Stimulated activated naive CD4-positive, alpha-beta T cell (primary cell): ENCODE measurements around the gene ERAS.
"Not testable (repeated sequence)": the region's sequence is repeated elsewhere in the genome, so short reads cannot be mapped to it uniquely, and the experiment has no call there.

Source experiments
- DNase-seq, 6 experiments: peaks; one replicate each; lab custom pipeline; 2025; lab: John Stamatoyannopoulos, UW

ERAS gene

DNA sequence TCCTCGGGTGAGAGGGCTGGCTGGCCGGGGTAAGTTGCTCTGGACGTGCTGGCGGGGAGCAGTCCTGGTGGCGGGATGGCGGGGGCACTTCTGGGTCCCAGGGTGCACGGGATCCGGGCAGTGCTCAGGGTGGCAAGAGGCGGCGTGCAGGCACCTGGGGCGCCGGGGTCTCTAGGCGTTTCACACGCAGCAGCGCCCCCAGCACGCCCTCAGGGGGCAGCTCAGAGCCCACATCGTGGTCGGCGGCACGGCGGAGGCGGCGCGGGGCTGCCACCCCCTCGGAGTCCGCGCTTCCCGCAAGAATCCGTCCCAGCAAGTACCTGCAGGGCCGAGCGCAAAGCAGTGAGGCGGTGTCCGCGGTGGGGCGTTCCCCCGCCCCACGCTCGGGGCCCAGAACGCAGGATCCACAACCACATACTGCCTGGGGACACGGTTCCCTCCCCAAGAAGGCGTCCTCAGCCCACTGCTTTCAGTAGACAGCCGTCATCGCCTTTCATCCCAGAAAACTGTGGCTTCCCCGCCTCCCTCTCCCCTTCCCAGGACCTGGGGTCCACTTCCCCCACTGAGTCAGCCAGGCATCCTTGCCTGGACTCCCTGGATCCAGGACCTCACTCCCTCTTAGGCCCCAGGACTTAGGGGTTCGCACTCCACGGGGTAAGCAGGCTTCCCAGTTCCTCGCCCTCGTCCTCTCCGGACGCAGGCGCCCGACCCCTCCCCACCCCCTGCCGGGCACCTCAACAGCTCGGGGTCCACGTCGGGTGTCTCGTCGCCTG is 5.0 kb downstream of the ERAS start:
- DNase-seq = no peak

DNA sequence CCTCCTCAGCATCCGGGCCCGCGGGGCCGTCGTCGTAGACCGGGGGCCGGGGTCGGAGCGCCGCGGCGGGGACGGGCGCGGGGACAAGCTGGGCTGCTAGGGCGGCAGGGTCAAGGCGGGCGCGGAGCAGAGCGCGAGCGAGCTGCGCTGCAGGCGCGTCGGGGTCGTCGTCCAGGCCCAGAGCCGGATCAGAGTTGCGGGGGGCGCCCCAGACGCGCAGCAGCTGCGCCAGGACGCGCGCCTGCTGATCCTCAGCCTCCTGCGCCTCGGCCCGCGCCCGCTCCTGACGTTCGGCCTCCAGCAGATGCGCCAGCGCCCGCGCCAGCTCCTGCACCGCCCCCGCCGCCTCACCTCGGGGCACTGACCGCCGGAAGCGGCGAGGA is 5.6 kb downstream of the ERAS start:
- DNase-seq = no peak

- DNase-seq = no peak
Measured at GRCh38 chrX:48833542-48834138, 7.3 kb downstream of the ERAS start.

GRCh38 chrX:48834383-48834709 is 8.0 kb downstream of the ERAS start:
- DNase-seq = no peak

DNA sequence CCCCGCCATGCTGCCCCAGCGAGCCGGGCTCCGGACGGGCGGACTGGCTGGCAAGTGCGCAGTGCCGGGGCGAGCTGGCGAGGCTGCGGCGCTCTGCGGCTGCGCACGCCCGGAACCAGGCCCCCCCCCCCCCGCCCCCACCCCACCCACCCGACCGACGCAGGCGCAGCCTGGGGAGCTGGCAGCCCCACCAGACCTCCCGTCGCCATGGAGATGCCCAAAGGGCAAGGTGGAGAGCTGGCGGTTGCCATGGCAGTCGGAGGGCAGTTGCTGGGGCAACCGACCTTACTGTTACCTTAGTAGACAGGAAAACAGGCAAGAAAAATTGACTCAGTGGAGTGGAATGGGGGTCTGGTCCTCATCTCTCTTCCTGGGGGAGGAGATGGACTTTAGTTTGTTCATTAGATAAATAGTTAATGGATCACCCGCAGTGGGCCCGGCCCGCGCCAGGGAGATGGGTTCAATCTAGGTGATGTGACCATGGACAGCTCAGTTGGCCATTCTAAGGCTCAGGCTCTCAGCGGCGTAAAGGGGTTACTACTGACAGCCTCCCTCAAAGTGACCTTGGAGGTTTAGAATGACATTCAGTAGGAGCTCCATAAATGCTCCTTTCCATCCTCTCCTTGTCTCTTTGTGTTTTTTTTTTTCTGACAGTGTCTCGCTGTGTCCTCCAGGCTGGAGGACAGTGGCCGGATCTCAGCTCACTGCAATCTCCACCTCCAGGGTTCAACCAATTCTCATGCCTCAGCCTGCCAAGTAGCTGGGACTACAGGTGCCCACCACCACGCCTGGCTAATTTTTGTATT is 9.4 kb downstream of the ERAS start, which contains the start of gene PCSK1N:
Gene PCSK1N, minus strand, starts transcription at position 87 of the 806 bp plus-strand sequence. Its CDS starts 78 bp downstream, at position 9.
- peak in 3 of 6 experiments; percentile 13 to 49 (median 15) for DNase-seq

DNA sequence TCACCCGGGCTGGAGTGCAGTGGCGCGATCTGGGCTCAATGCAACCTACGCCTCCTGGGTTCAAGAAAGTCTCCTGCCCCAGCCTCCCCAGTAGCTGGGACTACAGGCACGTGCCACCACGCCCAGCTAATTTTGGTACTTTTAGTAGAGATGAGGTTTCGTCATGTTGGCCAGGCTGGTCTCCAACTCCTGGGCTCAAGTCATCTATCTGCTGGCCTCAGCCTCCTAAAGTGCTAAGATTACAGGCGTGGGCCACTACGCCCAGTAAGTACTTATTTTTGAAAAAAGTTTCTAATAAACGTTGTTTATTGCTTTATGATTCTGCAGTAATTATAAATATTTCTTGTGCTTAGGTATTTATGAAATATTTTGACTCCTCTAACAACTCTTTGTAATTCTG is 13.4 kb downstream of the ERAS start:
- DNase-seq = no peak

DNA sequence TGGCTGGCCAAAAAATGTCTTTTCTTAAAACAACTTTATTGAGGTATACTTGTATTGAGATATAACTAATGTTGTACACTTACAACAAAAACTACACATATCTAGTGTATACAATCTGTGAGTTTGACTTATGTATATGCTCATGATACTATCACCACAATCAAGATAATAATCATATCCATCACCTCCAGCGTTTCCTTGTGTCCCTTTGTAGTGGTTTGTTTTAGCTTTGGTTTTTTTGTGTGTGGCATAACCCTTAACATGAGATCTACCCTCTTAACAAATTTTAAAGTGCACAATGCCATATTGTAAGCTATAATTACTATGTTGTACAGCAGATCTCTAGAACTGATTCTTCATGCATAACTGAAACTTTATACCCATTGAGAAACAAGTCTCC is 22.5 kb downstream of the ERAS start:
- DNase-seq = peak in 2 of 6 experiments; percentile 11 to 27

DNA sequence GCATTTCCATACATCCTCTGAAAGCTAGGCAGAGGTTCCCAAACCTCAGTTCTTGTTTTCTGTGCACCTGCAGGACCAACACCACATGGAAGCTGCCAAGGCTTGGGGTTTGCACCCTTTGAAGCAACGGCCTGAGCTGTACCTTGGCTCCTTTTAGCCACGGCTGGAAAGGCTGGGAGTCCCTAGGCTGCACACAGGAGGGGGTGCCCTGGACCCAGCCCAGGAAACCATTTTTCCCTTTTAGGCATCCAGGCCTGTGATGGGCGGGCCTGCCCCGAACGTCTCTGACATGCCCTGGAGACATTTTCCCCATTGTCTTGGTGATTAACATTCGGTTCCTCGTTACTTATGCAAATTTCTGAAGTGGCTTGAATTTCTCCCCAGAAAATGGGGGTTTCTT is 26.5 kb downstream of the ERAS start:
- no peak for DNase-seq

DNA sequence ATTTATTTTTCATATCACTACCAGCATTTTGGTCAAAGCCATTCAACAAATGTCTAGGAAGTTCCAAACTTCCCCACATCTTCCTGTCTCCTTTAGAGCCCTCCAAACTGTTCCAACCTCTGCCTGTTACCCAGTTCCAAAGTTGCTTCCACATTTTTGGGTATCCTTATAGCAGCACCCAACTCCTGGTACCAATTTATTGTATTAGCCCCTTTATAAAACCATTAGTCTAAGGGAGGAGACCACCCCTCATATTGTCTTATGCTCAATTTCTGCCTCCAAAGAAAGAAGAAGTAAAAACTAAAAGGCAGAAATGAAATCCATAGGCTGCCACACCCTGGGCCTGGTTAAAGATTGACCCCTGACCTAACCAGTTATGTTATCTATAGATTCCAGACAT is 27.2 kb downstream of the ERAS start:
- DNase-seq = not testable (repeated sequence)

DNA sequence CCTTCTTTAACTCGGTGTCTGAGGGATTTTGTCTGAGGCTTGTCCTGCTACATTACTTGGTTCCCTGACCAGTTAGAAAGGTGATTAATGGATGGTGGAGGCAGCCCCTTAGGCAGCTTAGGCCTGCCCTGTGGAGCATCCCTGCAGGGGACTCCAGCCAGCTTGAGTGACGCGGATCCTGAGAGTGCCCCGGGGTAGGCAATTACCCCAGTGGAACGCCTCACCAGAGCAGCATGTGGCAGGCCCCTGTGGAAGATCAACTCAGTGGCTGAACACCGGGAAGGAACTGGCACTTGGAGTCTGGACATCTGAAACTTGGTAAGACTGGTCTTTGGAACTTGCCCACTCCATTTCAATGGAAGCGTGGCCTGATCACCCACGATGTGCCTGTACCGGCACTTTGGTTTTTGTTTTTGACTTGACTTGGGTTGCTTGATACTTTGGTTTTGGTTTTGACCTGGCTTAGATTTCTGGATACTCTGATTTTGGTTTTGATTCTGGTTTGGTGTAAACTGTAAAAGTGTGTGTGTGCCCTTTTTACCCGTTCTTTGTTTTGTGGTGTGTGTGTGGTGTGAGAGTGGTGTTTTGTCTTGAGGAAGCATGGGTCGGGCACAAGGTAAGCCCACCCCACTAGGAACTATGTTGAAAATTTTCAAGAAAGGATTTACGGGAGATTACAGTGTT is 27.9 kb downstream of the ERAS start:
- DNase-seq = not testable (repeated sequence)

DNA sequence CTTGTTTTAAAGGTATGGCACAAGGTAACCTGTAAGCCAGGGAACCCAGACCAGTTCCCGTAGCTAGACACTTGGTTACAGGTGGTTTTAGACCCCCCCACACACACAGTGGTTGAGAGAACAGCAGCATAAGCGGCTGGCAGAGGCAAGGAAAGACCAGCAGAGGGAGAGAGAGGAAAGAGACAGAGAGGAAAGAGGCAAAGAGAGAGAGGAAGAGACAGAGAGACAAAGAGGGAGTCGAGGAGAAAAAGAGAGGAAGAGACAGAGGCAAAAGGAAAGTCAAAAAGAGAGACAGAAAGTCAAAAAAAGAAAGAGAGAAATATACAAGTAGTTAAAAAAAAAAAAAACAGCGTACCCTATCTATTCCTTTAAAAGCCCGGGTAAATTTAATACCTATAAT is 28.6 kb downstream of the ERAS start:
- no peak for DNase-seq

GRCh38 chrX:48864210-48864609 is 37.9 kb downstream of the ERAS start:
- DNase-seq = no peak

DNA sequence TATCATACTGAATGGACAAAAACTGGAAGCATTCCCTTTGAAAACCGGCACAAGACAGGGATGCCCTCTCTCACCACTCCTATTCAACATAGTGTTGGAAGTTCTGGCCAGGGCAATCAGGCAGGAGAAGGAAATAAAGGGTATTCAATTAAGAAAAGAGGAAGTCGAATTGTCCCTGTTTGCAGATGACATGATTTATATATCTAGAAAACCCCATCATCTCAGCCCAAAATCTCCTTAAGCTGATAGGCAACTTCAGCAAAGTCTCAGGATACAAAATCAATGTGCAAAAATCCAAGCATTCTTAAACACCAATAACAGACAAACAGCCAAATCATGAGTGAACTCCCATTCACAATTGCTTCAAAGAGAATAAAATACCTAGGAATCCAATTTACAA is 45.7 kb downstream of the ERAS start:
- not testable (repeated sequence) for DNase-seq

- DNase-seq = not testable (repeated sequence)
Measured at GRCh38 chrX:48876944-48877343, 50.6 kb downstream of the ERAS start.
